Peyer's patch (tissue), 4 donors: ENCODE measurements around the gene TBC1D7.

Experiments
- CTCF ChIP-seq, 6 experiments: fragments of 450-650 bp in 4 of 6; fragments of 200-600 bp in 2 of 6; sonication (generic) in 1 of 6; IDR thresholded peaks; one replicate each; pipeline ENCODE4 v1.5.1; 2017 to 2019; ENCODE audit warnings: antibody characterized with exemption in 6 of 6, mild to moderate bottlenecking in 3 of 6, moderate library complexity in 1 of 6
- POLR2A ChIP-seq, 2 donors: fragments of 450-650 bp; IDR thresholded peaks; one replicate each; pipeline ENCODE4 v1.5.1; 2017; ENCODE audit warnings: antibody characterized with exemption in 2 of 2, mild to moderate bottlenecking in 2 of 2, moderate library complexity in 2 of 2

- TF ChIP-seq CTCF (IDR thresholded peaks at IDR 0.05) (no peak), POLR2A (IDR thresholded peaks at IDR 0.05) (no peak)
Measured at GRCh38 chr6:13362412-13362811, 34.1 kb upstream of the TBC1D7 start.
